ENCODE measurements around the gene HAGH.

HAGH gene

GRCh38 chr16:1792836-1793577 is 33.6 kb downstream of the HAGH start:
- H3K27ac ChIP-seq: no peak overlapping the region
- no peak for TF ChIP-seq CTCF (conservative IDR thresholded peaks at IDR 0.05)

GRCh38 chr16:1791943-1792812 is 34.4 kb downstream of the HAGH start:
- TF ChIP-seq CTCF (conservative IDR thresholded peaks at IDR 0.05): no peak
- H3K27ac ChIP-seq: no peak overlapping the region

- TF ChIP-seq CTCF (conservative IDR thresholded peaks at IDR 0.05): no peak
- no peak overlapping the region for H3K27ac ChIP-seq
Measured at GRCh38 chr16:1791256-1791942, 35.2 kb downstream of the HAGH start.

GRCh38 chr16:1790611-1791255 is 35.9 kb downstream of the HAGH start:
- no peak for TF ChIP-seq CTCF (conservative IDR thresholded peaks at IDR 0.05)
- no peak overlapping the region for H3K27ac ChIP-seq

GRCh38 chr16:1790261-1790610 is 36.4 kb downstream of the HAGH start:
- no peak for TF ChIP-seq CTCF (conservative IDR thresholded peaks at IDR 0.05)
- H3K27ac ChIP-seq: no peak overlapping the region

- TF ChIP-seq CTCF (conservative IDR thresholded peaks at IDR 0.05): no peak
- H3K27ac ChIP-seq: no peak overlapping the region
Measured at GRCh38 chr16:1789643-1790045, 37.0 kb downstream of the HAGH start.

- no peak overlapping the region for H3K27ac ChIP-seq
Measured at GRCh38 chr16:1788708-1789100, 37.9 kb downstream of the HAGH start.

More at GRCh38 chr16:1788708-1789100, 37.9 kb downstream of the HAGH start:
- no peak for TF ChIP-seq CTCF (conservative IDR thresholded peaks at IDR 0.05)

All from VCaP (cell line).